ENCODE results near the gene ZBED4. TPM values are rescaled to one million over a fixed set of nuclear protein-coding genes. Genes with fewer than 3 reads are reported as not detected.

ZBED4 gene
- total RNA-seq, 1 donor: 13.4 TPM

- H3K4me3 ChIP-seq (ENCODE audit: low read depth, low read length): no peak overlapping the region
- no peak for TF ChIP-seq CTCF (IDR thresholded peaks at IDR 0.05; ENCODE audit: insufficient read depth, low read depth, low read length)
- no peak for DNase-seq (ENCODE audit: low read depth)
Observed at GRCh38 chr22:49893025-49893424, 39.4 kb downstream of the ZBED4 start.

GRCh38 chr22:49894322-49895054 lies 40.8 kb downstream of the ZBED4 start:
- no peak overlapping the region for H3K4me3 ChIP-seq (ENCODE audit: low read depth, low read length)
- no peak for TF ChIP-seq CTCF (IDR thresholded peaks at IDR 0.05; ENCODE audit: insufficient read depth, low read depth, low read length)
- peak; percentile 3 for DNase-seq (ENCODE audit: low read depth)

GRCh38 chr22:49896201-49896600 lies 42.6 kb downstream of the ZBED4 start:
- TF ChIP-seq CTCF (IDR thresholded peaks at IDR 0.05; ENCODE audit: insufficient read depth, low read depth, low read length): no peak

GRCh38 chr22:49897015-49897684 lies 43.5 kb downstream of the ZBED4 start:
- no peak overlapping the region for H3K4me3 ChIP-seq (ENCODE audit: low read depth, low read length)
- DNase-seq (ENCODE audit: low read depth): no peak
- no peak for TF ChIP-seq CTCF (IDR thresholded peaks at IDR 0.05; ENCODE audit: insufficient read depth, low read depth, low read length)

More at GRCh38 chr22:49896201-49896600, 42.6 kb downstream of the ZBED4 start:
- H3K4me3 ChIP-seq (ENCODE audit: low read depth, low read length): no peak overlapping the region
- no peak for DNase-seq (ENCODE audit: low read depth)

GRCh38 chr22:49899530-49899929 lies 45.9 kb downstream of the ZBED4 start:
- DNase-seq (ENCODE audit: low read depth): no peak
- TF ChIP-seq CTCF (IDR thresholded peaks at IDR 0.05; ENCODE audit: insufficient read depth, low read depth, low read length): no peak
- H3K4me3 ChIP-seq (ENCODE audit: low read depth, low read length): no peak overlapping the region

GRCh38 chr22:49900441-49901230 lies 47.0 kb downstream of the ZBED4 start:
- DNase-seq (ENCODE audit: low read depth): no peak
- TF ChIP-seq CTCF (IDR thresholded peaks at IDR 0.05; ENCODE audit: insufficient read depth, low read depth, low read length): no peak

More at GRCh38 chr22:49900441-49901230, 47.0 kb downstream of the ZBED4 start:
- H3K4me3 ChIP-seq (ENCODE audit: low read depth, low read length): no peak overlapping the region

All from fibroblast of villous mesenchyme (primary cell).